ENCODE results near the gene RETREG1.
"Not testable (repeated sequence)": the region's sequence is repeated elsewhere in the genome, so short reads cannot be mapped to it uniquely, and the experiment has no call there.

Gene RETREG1

DNA sequence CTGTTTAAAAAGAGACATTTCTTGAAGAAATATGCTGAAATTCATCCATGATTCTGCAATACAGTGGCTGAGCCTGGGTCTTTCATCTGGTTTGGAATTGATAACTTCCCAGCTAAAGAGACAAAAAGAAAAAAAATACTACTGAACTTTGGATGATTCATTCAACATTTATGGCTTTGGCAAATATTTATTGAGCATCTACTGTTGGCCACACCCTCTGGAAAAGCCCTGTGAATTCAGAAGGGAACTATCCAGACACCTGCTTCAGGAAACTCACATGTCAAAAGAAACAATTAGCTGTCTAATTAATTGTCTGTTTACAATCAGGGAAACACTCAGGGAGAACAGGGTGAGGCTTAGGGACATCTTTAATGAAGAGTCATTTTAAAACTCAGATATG, 133.4 kb downstream of the RETREG1 start:
- no peak for DNase-seq

- DNase-seq: no peak
Observed at GRCh38 chr5:16482891-16483290, 133.9 kb downstream of the RETREG1 start.

DNA sequence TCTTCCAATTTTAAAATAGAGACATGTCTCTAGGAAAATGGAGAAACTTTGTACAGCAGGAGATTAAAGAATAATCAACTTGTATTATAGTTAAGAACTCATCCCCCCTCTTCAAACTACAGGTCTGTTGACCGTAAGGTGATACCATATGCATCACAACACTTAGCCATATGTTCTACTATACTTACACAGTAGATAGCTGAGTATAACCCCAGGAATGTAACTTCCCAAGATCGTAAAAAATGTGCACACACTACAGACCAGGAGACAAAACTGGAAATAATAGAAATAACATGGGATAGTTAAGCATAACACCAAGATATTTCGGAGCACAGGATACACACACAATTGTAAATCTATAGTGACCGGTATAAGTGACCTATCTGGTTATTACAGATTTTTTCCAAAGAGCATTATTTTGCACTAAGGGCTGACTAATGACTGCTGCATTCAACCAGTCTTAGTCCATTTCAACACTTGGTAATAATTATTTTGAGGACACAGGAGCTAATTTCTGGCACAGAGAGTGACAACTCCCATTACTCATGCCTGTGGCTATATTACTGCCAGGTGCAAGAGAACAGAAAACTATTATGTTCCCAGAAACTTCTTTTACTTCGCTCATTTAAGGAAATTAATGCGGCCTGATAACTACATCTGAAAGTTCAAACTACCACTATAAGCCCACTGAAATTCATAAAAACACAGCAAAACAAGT, 135.8 kb downstream of the RETREG1 start:
- DNase-seq: no peak

- DNase-seq: no peak
Observed at GRCh38 chr5:16480144-16480543, 136.7 kb downstream of the RETREG1 start.

DNA sequence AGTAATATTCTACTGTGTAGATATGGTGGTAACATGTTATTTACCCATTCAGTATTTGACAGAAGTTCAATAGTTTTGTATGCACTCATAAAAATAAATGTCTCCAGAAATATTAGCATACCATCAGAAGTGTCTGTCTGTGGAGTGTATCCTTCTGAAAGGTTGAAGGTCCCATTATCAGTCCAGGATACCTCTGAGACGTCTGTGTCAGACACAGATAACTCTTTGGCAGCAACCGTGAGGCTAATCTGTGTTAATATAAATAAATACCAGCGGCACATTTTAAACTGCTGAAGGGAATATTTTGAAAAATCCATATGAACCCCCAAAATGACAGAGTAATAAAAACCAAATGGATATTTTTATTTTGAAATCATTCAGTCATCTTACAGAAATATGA, 139.3 kb downstream of the RETREG1 start:
- DNase-seq: no peak

DNA sequence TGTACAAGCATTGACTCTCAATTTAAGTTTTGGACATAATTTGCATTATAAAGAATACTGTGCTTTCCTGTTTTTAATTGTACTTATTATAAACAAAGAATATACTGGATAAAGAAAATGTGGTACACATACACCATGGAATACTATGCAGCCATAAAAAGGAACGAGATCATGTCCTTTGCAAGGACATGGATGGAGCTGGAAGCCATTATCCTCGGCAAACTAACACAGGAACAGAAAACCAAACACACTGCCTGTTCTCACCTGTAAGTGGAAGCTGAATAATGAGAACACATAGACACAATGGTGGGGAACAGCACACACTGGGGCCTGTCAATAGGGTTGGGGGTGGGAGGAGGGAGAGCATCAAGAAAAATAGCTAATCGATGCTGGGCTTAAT, 140.4 kb downstream of the RETREG1 start:
- not testable (repeated sequence) for DNase-seq

GRCh38 chr5:16471387-16471786, 145.4 kb downstream of the RETREG1 start:
- DNase-seq: no peak

GRCh38 chr5:16467363-16468219, 149.2 kb downstream of the RETREG1 start:
- DNase-seq: no peak

DNA sequence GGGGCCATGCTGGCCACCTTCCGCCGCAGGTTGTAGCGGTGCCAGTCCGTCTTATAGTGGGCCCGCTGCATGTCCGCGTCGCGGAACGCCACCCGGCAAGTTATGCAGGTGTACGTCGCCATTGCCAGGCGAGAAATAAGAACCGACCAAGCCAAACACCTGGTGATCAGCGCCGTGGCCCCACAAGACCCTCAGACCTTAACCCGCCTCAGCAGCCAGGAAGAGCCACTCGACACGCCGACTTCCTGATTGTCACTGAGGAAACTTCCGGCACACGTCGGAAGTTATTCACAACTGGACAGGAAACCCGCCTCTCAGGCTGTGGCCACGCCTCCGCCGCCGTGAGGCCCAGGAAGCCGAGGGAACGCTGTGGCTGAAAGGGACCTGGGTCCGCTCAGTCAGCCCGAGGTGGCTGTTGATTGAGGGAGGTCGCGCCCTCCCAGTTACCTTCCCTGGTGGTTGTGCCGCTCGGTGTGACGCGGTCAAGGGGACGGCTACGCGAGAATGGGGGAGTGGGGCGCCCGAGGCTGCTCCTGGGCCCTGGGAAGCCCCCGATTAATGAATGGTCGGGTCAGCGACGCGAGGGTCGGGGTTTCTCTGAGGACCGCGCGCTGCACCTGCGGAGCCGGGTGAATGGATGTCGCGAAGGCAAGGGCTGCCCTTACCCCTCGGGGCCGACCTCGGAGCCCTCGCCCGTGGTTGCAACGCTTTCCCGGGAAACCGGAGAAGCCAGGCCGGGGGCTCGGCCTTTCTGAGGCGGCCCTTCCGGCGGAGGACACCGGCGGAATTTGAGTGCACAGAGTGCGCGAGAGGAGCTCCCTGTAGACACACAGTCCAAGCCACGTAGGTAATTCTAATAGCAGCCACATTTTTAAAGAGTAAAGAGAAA, 151.0 kb downstream of the RETREG1 start, which contains the start of gene ZNF622:
Gene ZNF622 (minus strand): TSS at position 257 of the 889 bp plus-strand sequence. CDS start 135 bp downstream, at position 122.
- DNase-seq: peak; percentile 29

GRCh38 chr5:16464664-16465543, 151.9 kb downstream of the RETREG1 start:
- no peak for DNase-seq

GRCh38 chr5:16464231-16464630, 152.6 kb downstream of the RETREG1 start:
- no peak for DNase-seq

DNA sequence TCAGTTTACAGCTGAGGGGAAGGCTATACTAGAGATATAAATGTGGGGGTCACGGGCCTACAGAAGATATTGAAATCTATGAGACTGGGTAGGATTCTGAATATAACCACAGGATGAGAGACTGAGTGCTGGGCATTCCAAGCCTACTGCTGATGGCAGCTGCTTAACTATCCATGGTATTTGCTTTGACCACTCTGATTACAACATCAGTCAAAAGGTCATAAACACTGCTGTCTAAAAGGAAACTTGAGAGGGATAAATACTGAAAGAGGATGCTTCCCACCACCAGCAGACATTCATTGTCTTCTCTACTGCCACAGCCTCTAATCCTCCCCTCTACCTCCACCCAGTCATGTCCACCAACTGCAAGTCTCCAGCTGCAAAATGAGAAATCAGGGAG, 155.0 kb downstream of the RETREG1 start:
- DNase-seq: no peak

DNA sequence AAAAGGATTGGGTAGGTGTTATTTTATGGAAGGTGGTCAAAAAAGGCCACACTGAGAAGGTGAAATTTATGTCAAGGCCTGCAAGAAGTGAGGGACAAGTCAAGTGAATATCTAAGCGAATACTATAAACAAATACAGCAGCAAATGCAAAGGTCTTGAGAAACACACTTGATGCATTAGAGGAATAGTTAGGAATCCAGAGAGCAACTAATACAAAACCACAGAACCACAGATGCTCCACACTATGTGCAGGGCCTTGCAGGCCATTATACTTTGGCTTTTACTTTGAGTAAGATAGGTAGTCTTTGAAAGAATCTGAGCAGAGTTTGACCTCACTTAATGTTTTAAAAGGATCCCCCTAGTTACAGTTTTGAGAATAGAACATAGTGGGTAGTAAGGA, 155.8 kb downstream of the RETREG1 start:
- no peak for DNase-seq

DNA sequence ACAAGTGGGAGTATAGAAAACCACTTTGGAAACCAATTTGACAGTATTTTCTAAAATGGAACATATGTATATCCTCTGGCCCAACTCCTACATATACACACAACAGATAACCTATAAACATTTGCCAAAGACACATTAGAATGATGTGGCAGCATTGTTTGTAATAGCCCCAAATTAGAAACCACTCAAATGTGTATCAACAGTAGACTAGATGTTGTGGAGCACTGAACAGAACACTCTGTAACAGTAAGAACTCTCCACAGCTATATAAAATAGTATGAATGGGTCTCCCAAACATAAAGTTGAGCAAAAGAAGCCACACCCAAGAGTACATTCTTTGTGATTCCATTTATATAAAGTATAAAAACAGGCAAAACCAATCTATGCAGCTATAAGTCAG, 157.3 kb downstream of the RETREG1 start:
- no peak for DNase-seq

- DNase-seq: no peak
Observed at GRCh38 chr5:16457853-16458252, 158.9 kb downstream of the RETREG1 start.

GRCh38 chr5:16457451-16457850, 159.3 kb downstream of the RETREG1 start:
- DNase-seq: no peak

GRCh38 chr5:16456103-16456832, 160.5 kb downstream of the RETREG1 start:
- DNase-seq: no peak

DNA sequence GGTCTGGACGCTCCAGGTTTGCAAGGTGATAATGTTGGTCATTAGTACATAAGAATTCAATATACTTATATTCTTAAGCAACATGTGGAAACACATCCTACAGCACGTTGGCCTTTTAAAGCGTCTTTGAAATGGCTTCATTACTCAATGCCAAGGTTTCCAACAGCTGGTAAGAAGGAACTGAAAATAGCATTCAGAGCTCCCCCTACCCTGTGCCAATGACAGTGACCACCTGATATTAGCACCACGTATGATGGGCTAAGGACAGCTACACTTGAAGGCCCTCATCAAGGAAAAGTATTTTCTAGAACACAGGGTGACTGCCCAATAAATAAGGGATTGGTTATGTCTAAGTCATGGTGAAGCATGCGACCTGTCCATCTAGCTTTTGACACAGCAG, 161.1 kb downstream of the RETREG1 start:
- no peak for DNase-seq

- DNase-seq: no peak
Observed at GRCh38 chr5:16454686-16455085, 162.1 kb downstream of the RETREG1 start.

DNA sequence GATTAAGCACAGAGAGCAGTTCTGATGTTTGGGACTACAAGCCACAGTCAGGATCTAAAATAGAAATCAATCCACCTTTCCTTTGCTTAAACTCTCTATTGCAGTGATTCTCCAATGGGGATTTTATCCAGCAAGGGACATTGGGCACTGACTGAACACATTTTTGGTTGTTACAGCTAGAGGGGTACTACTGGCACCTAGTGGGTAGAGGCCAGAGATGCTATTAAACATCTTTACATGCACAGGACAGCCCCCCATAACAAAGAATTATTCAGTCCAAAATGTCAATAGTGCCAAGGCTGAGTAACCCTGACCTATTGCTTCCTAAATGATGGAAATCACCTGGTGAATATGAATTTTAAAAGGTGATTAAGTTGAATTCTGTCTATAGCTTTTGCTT, 163.2 kb downstream of the RETREG1 start:
- no peak for DNase-seq

GRCh38 chr5:16450163-16450562, 166.6 kb downstream of the RETREG1 start:
- DNase-seq: no peak
